Head of caudate nucleus (tissue), 42 donors: Measurements from ENCODE around the gene UQCC2.

ENCODE experiments used
- DNase-seq, 42 donors: peaks; one replicate each; pipeline versions ENCODE4 v3.0.0 to v3.0.0-alpha.2; 2020 to 2021; ENCODE audit warnings: mixed read lengths in 7 of 42
- intact Hi-C: fragments of 100-400 bp; cut with DNase I; formaldehyde crosslinking; loops from one replicate; pipeline ENCODE4 v1.15.0; 2022

The UQCC2 gene

GRCh38 chr6:33670086-33670660, 41.3 kb downstream of the UQCC2 start:
- no peak for DNase-seq
- intact Hi-C loops = no loop called here

GRCh38 chr6:33668914-33669313, 42.6 kb downstream of the UQCC2 start:
- intact Hi-C loops = no loop called here
- peak in 18 of 42 donors; percentile 4 to 62 (median 30) for DNase-seq

- intact Hi-C loops = no loop called here
- DNase-seq = no peak
Measured at GRCh38 chr6:33668328-33668727, 43.2 kb downstream of the UQCC2 start.

GRCh38 chr6:33667776-33668175, 43.7 kb downstream of the UQCC2 start:
- intact Hi-C loops = no loop called here
- no peak for DNase-seq

- DNase-seq = no peak
- intact Hi-C loops = no loop called here
Measured at GRCh38 chr6:33667072-33667471, 44.4 kb downstream of the UQCC2 start.

- DNase-seq = no peak
- intact Hi-C loops = no loop called here
Measured at GRCh38 chr6:33665957-33666356, 45.5 kb downstream of the UQCC2 start.

GRCh38 chr6:33664506-33665057, 46.9 kb downstream of the UQCC2 start:
- DNase-seq = no peak
- intact Hi-C loops = no loop called here

GRCh38 chr6:33663727-33664449, 47.6 kb downstream of the UQCC2 start:
- intact Hi-C loops = no loop called here
- DNase-seq = no peak

- intact Hi-C loops = no loop called here
Measured at GRCh38 chr6:33663028-33663427, 48.5 kb downstream of the UQCC2 start.

GRCh38 chr6:33662318-33662717, 49.2 kb downstream of the UQCC2 start:
- intact Hi-C loops = no loop called here
- DNase-seq = no peak

More at GRCh38 chr6:33663028-33663427, 48.5 kb downstream of the UQCC2 start:
- DNase-seq = no peak

- intact Hi-C loops = no loop called here
- no peak for DNase-seq
Measured at GRCh38 chr6:33661106-33661838, 50.2 kb downstream of the UQCC2 start.

GRCh38 chr6:33659986-33660385, 51.5 kb downstream of the UQCC2 start:
- intact Hi-C loops = no loop called here
- DNase-seq = no peak

- no peak for DNase-seq
- intact Hi-C loops = no loop called here
Measured at GRCh38 chr6:33658982-33659689, 52.4 kb downstream of the UQCC2 start.

GRCh38 chr6:33656844-33657243, 54.7 kb downstream of the UQCC2 start:
- intact Hi-C loops = no loop called here
- no peak for DNase-seq

GRCh38 chr6:33654831-33655554, 56.5 kb downstream of the UQCC2 start:
- peak in 1 of 42 donors; percentile 6 for DNase-seq
- intact Hi-C loops = no loop called here

GRCh38 chr6:33652002-33652401, 59.5 kb downstream of the UQCC2 start:
- no peak for DNase-seq

GRCh38 chr6:33651403-33651802, 60.1 kb downstream of the UQCC2 start:
- no peak for DNase-seq
- intact Hi-C loops = no loop called here

More at GRCh38 chr6:33652002-33652401, 59.5 kb downstream of the UQCC2 start:
- intact Hi-C loops = no loop called here
